ES-I3 (cell line): ENCODE results near the gene CCBE1.
"Not testable (repeated sequence)": the region's sequence is repeated elsewhere in the genome, so short reads cannot be mapped to it uniquely, and the experiment has no call there.

Experiments
- H3K36me3 ChIP-seq: 2 replicates; pipeline ENCODE4 v1.6.1; 2013; ENCODE audit warnings: mild to moderate bottlenecking, low read length, control low read depth, moderate library complexity; ENCODE audit not compliant: insufficient read depth
- H3K4me1 ChIP-seq: 2 replicates; pipeline ENCODE4 v1.6.1; 2013; ENCODE audit warnings: mild to moderate bottlenecking, control low read depth, low read length; ENCODE audit not compliant: insufficient read depth
- H3K9ac ChIP-seq: 2 replicates; pipeline ENCODE4 v1.6.1; 2013; ENCODE audit warnings: low read depth, mild to moderate bottlenecking, low read length, moderate library complexity
- H3K9me3 ChIP-seq: 2 replicates; pipeline ENCODE4 v1.6.1; 2013; ENCODE audit warnings: mild to moderate bottlenecking, low read length, moderate library complexity; ENCODE audit not compliant: control insufficient read depth, insufficient read depth

Gene CCBE1

DNA sequence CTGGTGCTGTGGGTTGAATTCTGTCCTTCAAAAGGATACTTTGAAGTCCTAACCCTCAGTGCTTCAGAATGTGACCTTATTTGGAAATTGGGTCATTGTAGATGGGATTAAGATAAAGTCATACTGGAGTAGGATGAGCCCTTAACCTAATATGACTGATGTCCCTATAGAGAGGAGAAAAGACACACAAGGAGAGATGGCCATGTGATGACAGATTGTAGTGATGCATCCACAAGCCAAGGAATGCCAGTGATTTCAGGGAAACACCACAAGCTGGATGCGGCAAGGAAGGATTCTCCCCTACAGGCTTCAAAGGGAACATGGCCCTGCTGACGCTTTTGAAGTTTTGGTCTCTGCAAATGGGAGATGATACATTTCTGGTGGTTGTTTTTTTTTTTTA, 24.7 kb upstream of the CCBE1 start:
- no peaks in the 10 kb centered on the region for H3K36me3 ChIP-seq
- no peak overlapping the region for H3K9ac ChIP-seq
- peaks cover 4% of the 10 kb centered on the region; the same call in 1 of the 2 replicates for H3K9me3 ChIP-seq
- peaks cover 4% of the 10 kb centered on the region; the same call in 1 of the 2 replicates for H3K4me1 ChIP-seq

DNA sequence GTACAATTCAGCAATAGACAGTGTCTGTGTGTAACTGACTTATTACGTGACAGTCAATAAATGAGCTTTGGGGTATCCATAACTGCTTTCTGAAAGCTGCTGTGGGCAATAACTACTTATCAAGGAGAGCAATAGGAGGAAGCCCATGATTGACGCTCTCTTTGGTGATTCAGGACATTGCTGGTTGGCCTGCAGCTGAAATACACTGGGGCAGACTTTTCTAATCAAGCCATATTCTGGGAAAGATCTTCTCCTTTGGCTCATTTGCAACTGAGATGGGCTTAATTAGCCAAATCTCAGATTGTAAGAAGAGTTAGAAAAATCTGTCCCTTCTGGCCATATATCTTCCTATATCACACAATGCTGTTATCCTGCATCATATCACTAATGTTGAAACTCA, 24.0 kb upstream of the CCBE1 start:
- H3K4me1 ChIP-seq = peaks cover 4% of the 10 kb centered on the region; the same call in 1 of the 2 replicates
- H3K36me3 ChIP-seq = no peaks in the 10 kb centered on the region

DNA sequence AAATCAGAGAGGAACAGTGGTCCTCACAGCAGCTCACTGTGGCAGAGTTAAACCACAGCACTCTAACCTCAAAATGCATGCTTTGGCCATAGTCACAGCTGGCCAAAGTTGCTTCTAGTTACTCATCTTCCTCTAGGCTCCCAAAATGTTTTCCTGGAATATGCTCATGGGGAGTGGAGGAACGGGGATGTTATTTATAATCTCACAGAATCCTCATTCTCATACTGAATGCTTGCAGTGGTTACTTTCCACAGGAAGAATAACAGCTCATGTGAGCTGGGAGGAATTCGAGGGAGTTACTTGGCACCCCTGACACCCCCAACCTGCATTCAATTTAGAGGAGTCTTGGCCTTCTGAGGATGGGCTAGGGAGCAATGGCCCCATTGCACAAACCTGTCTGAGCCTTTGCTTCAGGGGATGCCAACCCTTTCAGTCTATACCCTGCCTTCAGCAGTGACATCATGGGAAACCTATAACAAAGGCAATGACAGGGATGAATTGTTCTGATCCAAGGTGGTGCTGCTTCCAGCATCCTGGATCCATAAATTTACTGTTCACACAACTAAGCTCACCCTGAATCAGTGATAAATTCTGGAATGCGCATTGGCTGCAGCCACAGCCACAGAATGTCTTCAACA, 22.4 kb upstream of the CCBE1 start:
- Histone ChIP-seq H3K4me1 (peaks cover 4% of the 10 kb centered on the region; the same call in 1 of the 2 replicates), H3K36me3 (no peaks in the 10 kb centered on the region), H3K9ac (no peak overlapping the region), H3K9me3 (peaks cover 6% of the 10 kb centered on the region)

More for the DNA sequence above, 24.0 kb upstream of the CCBE1 start:
- H3K9ac ChIP-seq = no peak overlapping the region
- H3K9me3 ChIP-seq = peaks cover 4% of the 10 kb centered on the region; the same call in 1 of the 2 replicates

DNA sequence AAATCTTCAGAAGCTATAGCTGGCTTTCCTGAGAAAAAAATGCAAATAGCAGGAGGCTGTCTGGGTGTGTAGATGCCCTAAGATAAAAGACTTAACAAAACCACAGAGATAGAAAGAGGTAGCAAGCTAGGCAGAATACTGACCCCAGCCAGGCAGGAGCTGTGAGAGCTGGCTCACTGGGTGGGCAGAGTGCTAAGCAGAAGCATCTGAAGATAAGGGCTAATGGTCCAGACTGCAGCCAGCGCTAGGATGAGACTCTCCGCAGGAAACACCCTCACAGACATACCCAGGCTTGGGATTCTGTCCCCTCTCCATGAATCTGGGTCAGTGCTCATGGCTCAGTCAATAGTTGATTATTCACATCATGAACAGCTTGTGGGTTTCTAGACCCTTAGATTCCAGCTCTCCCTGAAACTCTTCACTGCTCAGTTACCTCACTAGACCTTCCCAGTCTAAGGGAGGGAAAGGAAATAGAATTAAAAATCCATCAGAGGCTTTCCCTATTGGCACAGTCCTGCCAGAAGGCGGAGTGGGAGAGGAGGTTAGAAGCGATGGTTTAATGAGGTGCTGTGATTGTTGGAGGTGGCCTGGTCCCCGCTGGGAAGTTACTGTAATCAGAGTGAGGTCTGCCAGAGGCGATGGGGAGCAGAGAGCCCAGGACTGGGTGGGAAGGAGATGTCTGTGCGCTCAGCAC, 21.4 kb upstream of the CCBE1 start:
- no peaks in the 10 kb centered on the region for H3K36me3 ChIP-seq
- H3K4me1 ChIP-seq = peaks cover 4% of the 10 kb centered on the region; the same call in 1 of the 2 replicates
- H3K9ac ChIP-seq = no peak overlapping the region
- peaks cover 6% of the 10 kb centered on the region for H3K9me3 ChIP-seq

DNA sequence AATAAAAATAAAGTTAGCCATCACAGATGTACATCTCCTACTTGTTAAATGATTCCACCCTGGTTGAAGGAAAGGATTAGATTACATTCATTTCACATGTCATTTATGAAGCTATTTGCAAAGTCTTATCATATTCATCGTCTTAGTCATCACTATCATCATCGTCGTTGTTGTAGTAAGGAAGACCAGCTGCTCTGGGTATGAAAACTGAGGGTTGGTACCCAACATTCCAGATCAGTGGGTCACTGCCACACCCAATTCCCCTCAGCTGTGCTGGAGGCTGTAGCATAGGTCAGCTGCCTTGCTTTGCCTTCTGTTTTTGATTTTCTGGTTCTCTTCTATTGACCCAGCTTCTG, 20.9 kb upstream of the CCBE1 start:
- Histone ChIP-seq H3K9me3 (peaks cover 6% of the 10 kb centered on the region), H3K4me1 (peaks cover 4% of the 10 kb centered on the region; the same call in 1 of the 2 replicates), H3K9ac (no peak overlapping the region), H3K36me3 (no peaks in the 10 kb centered on the region)

DNA sequence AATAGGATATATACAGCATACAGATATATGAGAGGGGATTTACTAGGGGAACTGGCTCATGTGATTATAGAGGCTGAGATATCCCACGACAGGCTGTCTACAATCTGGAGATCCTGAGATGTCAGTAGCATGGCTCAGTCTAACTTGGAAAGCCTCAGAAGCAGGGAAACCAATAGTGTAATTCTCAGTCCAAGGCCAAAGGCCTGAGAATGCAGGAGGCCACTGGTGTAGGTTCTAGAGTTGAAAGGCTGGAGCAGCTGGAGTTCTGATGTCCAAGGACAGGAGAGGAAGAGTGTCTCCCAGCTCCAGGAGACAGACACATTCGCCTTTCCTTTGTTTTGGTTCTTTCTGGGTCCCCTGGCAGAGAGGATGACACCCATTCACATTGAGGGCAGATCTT, 20.1 kb upstream of the CCBE1 start:
- Histone ChIP-seq H3K9me3 (peaks cover 6% of the 10 kb centered on the region), H3K4me1 (peaks cover 4% of the 10 kb centered on the region; the same call in 1 of the 2 replicates), H3K9ac (no peak overlapping the region), H3K36me3 (no peaks in the 10 kb centered on the region)

DNA sequence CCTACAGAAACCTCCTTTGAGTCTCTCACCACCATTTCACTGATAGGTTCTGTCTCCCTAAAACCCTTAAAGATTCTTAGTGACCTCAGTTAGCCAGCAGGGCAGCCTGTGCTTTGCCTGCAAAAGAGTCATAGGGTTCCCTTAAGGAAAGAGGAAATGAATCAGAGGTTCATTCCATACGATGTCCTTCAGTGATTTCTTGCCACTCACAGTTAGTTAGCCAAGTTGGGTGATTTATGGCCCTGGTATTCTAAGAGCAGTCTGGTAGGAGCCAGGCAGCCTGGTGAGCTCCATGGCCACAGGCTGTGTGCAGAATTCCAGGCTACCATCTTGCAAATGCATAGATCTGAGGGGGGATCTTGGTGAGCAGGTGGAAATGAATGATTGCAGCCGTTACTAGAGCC, 18.7 kb upstream of the CCBE1 start:
- Histone ChIP-seq H3K36me3 (no peaks in the 10 kb centered on the region; the same call in 1 of the 2 replicates), H3K9ac (no peak overlapping the region), H3K9me3 (peaks cover 2% of the 10 kb centered on the region; the same call in 1 of the 2 replicates), H3K4me1 (peaks cover 4% of the 10 kb centered on the region; the same call in 1 of the 2 replicates)

DNA sequence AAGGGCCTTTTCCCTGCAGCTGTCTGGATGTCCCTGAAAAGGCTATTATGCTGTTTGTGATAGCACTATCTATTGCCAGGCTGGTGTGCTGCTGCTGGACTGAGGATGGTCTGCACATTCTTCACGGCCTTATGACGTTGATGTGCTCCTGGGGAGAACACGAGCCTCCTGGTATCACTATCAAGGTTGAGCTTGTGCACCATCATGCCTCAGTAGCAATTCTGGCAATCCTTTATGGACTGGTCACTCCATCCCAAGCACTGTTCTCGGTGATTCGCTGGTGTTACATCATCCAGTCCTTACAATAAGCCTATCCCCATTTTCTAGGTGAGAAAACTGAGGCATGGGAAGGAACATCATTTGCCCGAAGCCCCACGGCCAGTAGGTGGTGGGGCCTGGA, 18.2 kb upstream of the CCBE1 start:
- Histone ChIP-seq H3K9ac (no peak overlapping the region), H3K36me3 (no peaks in the 10 kb centered on the region; the same call in 1 of the 2 replicates), H3K9me3 (peaks cover 2% of the 10 kb centered on the region; the same call in 1 of the 2 replicates), H3K4me1 (peaks cover 4% of the 10 kb centered on the region; the same call in 1 of the 2 replicates)

DNA sequence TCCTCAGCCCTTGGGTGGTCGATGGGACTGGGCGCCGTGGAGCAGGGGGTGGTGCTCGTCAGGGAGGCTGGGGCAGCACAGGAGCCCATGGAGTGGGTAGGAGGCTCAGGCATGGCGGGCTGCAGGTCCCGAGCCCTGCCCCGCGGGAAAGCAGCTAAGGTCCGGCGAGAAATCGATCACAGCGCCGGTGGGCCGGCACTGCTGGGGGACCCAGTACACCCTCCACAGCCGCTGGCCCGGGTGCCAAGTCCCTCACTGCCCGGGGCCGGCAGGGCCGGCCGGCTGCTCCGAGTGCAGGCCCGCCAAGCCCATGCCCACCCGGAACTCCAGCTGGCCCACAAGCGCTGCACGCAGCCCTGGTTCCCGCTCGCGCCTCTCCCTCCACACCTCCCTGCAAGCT, 16.9 kb upstream of the CCBE1 start:
- H3K36me3 ChIP-seq, H3K9ac ChIP-seq, H3K9me3 ChIP-seq, H3K4me1 ChIP-seq: not testable (repeated sequence)

DNA sequence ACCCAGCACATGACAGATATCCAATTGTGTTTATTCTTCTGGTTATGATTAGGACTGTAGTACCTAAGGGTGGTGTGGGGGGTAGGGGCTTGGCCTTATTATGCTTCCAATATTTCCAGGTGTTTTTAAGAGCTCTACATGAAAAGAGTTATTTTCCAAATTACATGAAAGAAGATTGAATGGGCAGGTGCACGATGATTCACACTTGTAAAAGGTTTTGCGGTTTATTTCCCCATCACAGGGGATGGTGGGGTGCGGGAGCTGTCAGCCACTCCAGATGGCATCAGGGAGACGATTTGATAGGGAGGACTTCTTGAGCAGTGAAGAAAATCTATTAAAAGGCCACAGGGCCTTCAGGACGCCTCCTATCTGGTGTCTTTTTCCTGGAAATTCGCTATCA, 15.1 kb upstream of the CCBE1 start:
- Histone ChIP-seq H3K9me3 (peaks cover 2% of the 10 kb centered on the region; the same call in 1 of the 2 replicates), H3K4me1 (no peaks in the 10 kb centered on the region), H3K9ac (no peak overlapping the region), H3K36me3 (no peaks in the 10 kb centered on the region; the same call in 1 of the 2 replicates)

DNA sequence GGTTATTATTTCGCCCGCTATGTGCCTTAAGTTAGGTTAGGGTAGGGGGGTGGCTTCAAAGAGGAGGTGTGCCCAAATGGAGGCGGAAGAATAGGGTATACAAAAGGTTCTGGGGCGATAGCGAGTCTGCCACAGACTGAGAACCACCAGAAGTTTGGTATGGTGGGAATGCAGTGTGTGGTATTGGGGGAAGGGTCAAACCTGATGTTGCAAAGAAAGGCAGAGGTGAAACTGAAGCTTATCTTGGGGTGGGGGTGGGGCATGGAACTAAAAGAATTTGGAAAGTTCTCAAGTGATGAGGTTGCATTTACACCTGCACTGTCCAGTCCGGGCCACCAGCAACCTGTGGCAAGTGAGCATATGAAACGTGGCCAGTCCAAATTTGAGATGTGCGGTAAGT, 11.8 kb upstream of the CCBE1 start:
- no peaks in the 10 kb centered on the region for H3K4me1 ChIP-seq
- no peaks in the 10 kb centered on the region; the same call in 1 of the 2 replicates for H3K36me3 ChIP-seq
- no peaks in the 10 kb centered on the region for H3K9me3 ChIP-seq
- H3K9ac ChIP-seq = no peak overlapping the region

DNA sequence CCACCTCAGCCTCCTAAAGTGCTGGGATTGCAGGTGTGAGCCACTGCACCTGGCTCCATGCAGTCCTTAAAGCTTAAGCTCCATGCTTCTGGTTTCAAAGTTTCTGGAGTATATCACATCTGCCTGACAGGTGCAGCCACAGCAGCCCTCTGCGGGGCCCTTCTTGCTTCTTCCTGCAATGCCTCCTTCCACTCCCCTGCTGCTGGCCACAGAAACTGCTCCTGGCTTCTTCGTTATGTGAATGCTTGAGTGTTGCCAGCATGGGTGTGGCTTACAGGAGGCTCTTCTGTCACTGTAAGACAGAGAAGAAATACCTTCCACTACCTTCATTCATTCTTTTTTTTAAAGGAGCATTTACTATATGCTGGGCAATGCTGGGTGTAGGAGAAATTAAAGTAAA, 10.1 kb upstream of the CCBE1 start:
- no peaks in the 10 kb centered on the region; the same call in 1 of the 2 replicates for H3K36me3 ChIP-seq
- no peaks in the 10 kb centered on the region for H3K4me1 ChIP-seq
- no peaks in the 10 kb centered on the region for H3K9me3 ChIP-seq
- H3K9ac ChIP-seq = no peak overlapping the region

DNA sequence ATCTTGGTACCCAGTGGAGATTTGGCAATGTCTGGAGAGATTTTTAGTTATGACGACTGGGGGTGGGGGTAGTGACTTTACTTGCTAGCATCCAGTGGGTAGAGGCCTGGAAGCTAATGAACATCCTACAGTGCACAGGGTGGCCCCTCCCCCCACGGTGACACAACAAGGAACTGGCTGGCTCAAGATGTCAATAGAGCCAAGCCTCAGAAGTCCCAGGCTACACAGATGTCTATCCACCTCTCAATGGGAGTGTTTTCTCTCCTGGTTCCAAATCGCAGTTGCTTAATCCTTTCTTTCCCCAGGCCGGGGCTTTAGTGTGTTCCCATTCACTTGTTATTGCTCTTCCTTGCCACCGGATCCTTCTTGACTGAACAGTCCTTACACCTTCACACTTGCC, 9.3 kb upstream of the CCBE1 start:
- no peaks in the 10 kb centered on the region for H3K9me3 ChIP-seq
- no peaks in the 10 kb centered on the region; the same call in 1 of the 2 replicates for H3K36me3 ChIP-seq
- no peak overlapping the region for H3K9ac ChIP-seq
- no peaks in the 10 kb centered on the region for H3K4me1 ChIP-seq

DNA sequence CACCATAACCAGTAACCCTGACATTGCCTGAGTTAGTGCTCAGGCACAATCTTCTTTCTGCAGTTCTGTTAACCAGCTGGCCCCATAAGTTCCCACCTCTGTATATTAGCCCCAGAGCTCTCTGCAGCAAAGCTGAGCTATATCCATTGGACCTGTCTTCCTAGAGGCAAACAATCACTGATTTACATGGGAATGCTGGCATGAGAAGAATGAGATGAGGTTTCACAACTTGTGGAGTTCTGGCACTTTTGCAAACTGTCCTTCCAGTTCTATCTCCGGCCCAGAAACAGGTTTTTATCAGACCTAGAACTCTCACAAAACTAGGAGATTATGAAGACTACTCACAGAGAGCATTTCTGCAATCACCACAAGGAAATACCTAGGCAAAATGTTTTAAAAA, 7.9 kb upstream of the CCBE1 start:
- H3K4me1 ChIP-seq = peaks cover 6% of the 10 kb centered on the region; the same call in 1 of the 2 replicates
- no peaks in the 10 kb centered on the region for H3K9me3 ChIP-seq
- no peaks in the 10 kb centered on the region for H3K36me3 ChIP-seq
- no peak overlapping the region for H3K9ac ChIP-seq

DNA sequence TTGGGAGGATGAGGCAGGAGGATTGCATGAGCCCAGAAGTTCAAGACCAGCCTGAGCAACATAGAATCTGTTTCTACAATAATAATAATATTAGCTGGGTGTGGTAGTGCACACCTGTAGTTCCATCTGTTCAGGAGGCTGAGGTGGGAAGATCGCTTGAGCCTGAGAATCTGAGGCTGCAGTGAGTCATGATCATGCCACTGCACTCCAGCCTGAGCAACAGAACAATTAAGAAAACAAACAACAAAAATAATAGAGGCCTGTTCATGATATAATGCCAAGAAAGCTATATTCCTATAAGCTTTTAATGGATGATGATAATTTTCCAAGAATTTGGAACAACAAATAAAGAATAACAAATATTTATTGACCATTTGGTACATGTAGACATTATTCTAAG, 6.9 kb upstream of the CCBE1 start:
- H3K36me3 ChIP-seq = no peaks in the 10 kb centered on the region
- peaks cover 9% of the 10 kb centered on the region; the same call in 1 of the 2 replicates for H3K4me1 ChIP-seq
- no peaks in the 10 kb centered on the region for H3K9me3 ChIP-seq
- no peak overlapping the region for H3K9ac ChIP-seq
